ENCODE results near the gene CYFIP2. TPM values are rescaled to one million over a fixed set of nuclear protein-coding genes. Genes with fewer than 3 reads are reported as not detected.
A peak's percentile ranks its signal among the peaks of the same experiment; 100 is the strongest.

The CYFIP2 gene
- total RNA-seq, 1 donor: 6.5 TPM

- no peaks in the 10 kb centered on the region for H3K27me3 ChIP-seq (ENCODE audit: insufficient read depth, low read length)
- TF ChIP-seq, protein P1, sequence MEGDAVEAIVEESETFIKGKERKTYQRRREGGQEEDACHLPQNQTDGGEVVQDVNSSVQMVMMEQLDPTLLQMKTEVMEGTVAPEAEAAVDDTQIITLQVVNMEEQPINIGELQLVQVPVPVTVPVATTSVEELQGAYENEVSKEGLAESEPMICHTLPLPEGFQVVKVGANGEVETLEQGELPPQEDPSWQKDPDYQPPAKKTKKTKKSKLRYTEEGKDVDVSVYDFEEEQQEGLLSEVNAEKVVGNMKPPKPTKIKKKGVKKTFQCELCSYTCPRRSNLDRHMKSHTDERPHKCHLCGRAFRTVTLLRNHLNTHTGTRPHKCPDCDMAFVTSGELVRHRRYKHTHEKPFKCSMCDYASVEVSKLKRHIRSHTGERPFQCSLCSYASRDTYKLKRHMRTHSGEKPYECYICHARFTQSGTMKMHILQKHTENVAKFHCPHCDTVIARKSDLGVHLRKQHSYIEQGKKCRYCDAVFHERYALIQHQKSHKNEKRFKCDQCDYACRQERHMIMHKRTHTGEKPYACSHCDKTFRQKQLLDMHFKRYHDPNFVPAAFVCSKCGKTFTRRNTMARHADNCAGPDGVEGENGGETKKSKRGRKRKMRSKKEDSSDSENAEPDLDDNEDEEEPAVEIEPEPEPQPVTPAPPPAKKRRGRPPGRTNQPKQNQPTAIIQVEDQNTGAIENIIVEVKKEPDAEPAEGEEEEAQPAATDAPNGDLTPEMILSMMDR (IDR thresholded peaks at IDR 0.05; ENCODE audit: extremely low read depth, low read depth, low read length): no peak
- H3K4me2 ChIP-seq (ENCODE audit: insufficient read depth, low read length): peak overlapping the region; percentile 11
- no peaks in the 10 kb centered on the region for H3K9me3 ChIP-seq (ENCODE audit: low read depth, low read length)
- H4K20me1 ChIP-seq (ENCODE audit: insufficient read depth, low read length): no peaks in the 10 kb centered on the region
- H3K4me3 ChIP-seq (ENCODE audit: insufficient read depth, low read length): no peak overlapping the region
- no peaks in the 10 kb centered on the region for H3K36me3 ChIP-seq (ENCODE audit: insufficient read depth, low read length)
- H3K27ac ChIP-seq (ENCODE audit: low read depth, low read length): no peak overlapping the region
- no peak for DNase-seq (ENCODE audit: insufficient read length, low spot score, missing footprints)
- H2AFZ ChIP-seq (ENCODE audit: low read length): no peak overlapping the region
- no peaks in the 10 kb centered on the region for H3K79me2 ChIP-seq (ENCODE audit: insufficient read depth, low read length)
- peaks cover 17% of the 10 kb centered on the region for H3K4me1 ChIP-seq (ENCODE audit: insufficient read depth, low read length)
Measured at GRCh38 chr5:157290156-157290980, 24.4 kb downstream of the CYFIP2 start.

DNA sequence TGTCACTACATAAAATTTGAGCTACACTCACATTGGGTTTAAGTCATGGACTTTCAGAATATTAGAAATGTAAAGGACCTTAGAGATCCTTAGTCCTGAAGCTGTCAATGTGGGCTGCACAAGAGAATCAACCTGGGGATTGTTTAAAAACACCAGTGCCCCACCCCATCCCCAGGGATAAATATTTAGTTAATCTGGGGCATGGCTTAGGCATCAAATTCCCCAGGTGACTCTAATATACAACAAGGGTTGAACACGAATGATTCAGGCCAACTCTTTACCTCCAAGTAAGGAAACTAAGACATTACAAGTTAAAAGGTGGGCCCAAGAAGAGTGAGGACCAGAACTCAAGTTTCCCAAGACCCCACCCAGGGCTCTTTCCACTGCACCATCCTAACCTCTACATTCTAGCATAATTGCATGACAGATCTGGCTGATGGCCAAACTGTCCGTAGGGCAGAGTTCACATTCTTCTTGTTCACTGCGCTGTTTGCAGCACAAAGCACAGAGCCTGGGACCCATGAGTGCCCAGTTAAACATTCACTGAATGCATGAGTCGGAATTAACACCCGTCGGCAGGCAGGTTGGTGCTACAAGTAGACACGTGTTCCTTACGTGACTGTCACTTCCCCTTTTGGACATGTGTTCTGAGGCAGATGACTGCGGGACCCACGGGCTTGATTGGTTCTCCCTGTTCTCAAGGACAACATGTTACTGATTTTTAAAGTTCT, 25.2 kb downstream of the CYFIP2 start:
- Histone ChIP-seq H3K9me3 (ENCODE audit: low read depth, low read length) (no peaks in the 10 kb centered on the region), H3K79me2 (ENCODE audit: insufficient read depth, low read length) (no peaks in the 10 kb centered on the region), H3K4me1 (ENCODE audit: insufficient read depth, low read length) (peaks cover 17% of the 10 kb centered on the region), H3K36me3 (ENCODE audit: insufficient read depth, low read length) (no peaks in the 10 kb centered on the region), H3K4me2 (ENCODE audit: insufficient read depth, low read length) (no peak overlapping the region), H3K27ac (ENCODE audit: low read depth, low read length) (no peak overlapping the region), H3K27me3 (ENCODE audit: insufficient read depth, low read length) (no peaks in the 10 kb centered on the region), H4K20me1 (ENCODE audit: insufficient read depth, low read length) (no peaks in the 10 kb centered on the region), H2AFZ (ENCODE audit: low read length) (no peak overlapping the region), H3K4me3 (ENCODE audit: insufficient read depth, low read length) (no peak overlapping the region)
- TF ChIP-seq, protein P1 (IDR thresholded peaks at IDR 0.05; ENCODE audit: extremely low read depth, low read depth, low read length): no peak
- no peak for DNase-seq (ENCODE audit: insufficient read length, low spot score, missing footprints)

DNA sequence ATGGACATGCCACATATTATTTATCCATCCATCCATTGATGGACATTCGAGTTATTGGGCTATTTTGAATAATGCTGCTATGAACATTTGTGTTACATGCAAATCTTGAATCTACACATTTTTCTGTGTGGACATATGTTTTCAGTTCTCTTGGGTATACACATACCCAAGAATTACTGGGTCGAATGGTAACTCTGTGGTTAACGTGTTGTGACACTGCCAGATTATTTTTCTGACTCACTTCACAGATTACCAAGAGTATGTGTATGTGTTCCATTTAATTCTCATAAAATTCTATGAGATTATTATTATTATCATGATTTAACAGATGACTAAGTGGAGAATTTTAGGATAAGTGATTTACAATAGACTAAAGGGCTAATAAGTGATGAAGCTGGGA, 26.7 kb downstream of the CYFIP2 start:
- Histone ChIP-seq H3K4me3 (ENCODE audit: insufficient read depth, low read length) (no peak overlapping the region), H2AFZ (ENCODE audit: low read length) (no peak overlapping the region)
- no peak for DNase-seq (ENCODE audit: insufficient read length, low spot score, missing footprints)

More for the DNA sequence above, 26.7 kb downstream of the CYFIP2 start:
- Histone ChIP-seq H3K27me3 (ENCODE audit: insufficient read depth, low read length) (no peaks in the 10 kb centered on the region), H3K36me3 (ENCODE audit: insufficient read depth, low read length) (no peaks in the 10 kb centered on the region), H4K20me1 (ENCODE audit: insufficient read depth, low read length) (no peaks in the 10 kb centered on the region), H3K79me2 (ENCODE audit: insufficient read depth, low read length) (no peaks in the 10 kb centered on the region), H3K27ac (ENCODE audit: low read depth, low read length) (no peak overlapping the region), H3K4me2 (ENCODE audit: insufficient read depth, low read length) (no peak overlapping the region), H3K4me1 (ENCODE audit: insufficient read depth, low read length) (peaks cover 17% of the 10 kb centered on the region), H3K9me3 (ENCODE audit: low read depth, low read length) (no peaks in the 10 kb centered on the region)
- TF ChIP-seq, protein P1 (IDR thresholded peaks at IDR 0.05; ENCODE audit: extremely low read depth, low read depth, low read length): no peak
